ENCODE results near the gene LYZL2.

DNA sequence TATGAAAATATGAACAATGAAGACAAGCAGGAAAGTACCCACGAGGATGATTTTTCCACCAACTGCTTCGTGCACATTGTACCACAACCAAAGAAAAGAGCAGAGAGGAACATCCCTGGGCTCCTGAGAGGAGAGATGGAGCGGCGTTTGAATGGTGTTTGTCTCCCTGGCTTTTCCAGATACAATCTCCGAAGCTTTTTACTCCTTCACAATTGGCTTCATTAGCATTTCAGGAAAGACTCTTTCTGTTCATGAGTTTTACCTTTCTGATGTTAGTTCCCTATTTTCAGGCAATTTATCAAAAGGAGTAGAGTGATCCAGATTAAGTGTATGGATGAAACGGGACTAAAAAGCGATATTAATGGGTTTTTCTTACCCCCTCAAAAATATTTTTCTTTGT lies 49.3 kb downstream of the LYZL2 start:
- TF ChIP-seq POLR2A (IDR thresholded peaks at IDR 0.05; ENCODE audit: low read depth, low read length), result no peak
- no peak for TF ChIP-seq PAX5 (IDR thresholded peaks at IDR 0.05; ENCODE audit: insufficient read depth, low read length, severe bottlenecking)
- TF ChIP-seq POLR2AphosphoS5 (IDR thresholded peaks at IDR 0.05; ENCODE audit: low read depth, low read length), result no peak
- no peak for TF ChIP-seq TAF1 (IDR thresholded peaks at IDR 0.05; ENCODE audit: low read depth, low read length)

Data from GM12891 (cell line).